Right renal cortex interstitium (tissue), 3 donors: ENCODE data around the gene NT5C3B. TPM values are rescaled to one million over a fixed set of nuclear protein-coding genes. Genes with fewer than 3 reads are reported as not detected.
"Not testable (repeated sequence)": the region's sequence is repeated elsewhere in the genome, so short reads cannot be mapped to it uniquely, and the experiment has no call there.

ENCODE experiments used
- DNase-seq, 3 donors: peaks; one replicate each; pipeline ENCODE4 v3.0.0-alpha.2; 2013; ENCODE audit warnings: low read depth in 3 of 3, low spot score in 2 of 3
- polyA plus RNA-seq, 3 donors: library from polyadenylated mRNA; unstranded; fragments of 120-200 nt; gene quantifications; one replicate each; pipeline ENCODE4 v1.2.1, GENCODE V29; 2013; ENCODE audit not compliant: insufficient read length in 3 of 3

Gene NT5C3B
- polyA plus RNA-seq, 3 donors, result 99.0 to 122 (median 108) TPM

DNA sequence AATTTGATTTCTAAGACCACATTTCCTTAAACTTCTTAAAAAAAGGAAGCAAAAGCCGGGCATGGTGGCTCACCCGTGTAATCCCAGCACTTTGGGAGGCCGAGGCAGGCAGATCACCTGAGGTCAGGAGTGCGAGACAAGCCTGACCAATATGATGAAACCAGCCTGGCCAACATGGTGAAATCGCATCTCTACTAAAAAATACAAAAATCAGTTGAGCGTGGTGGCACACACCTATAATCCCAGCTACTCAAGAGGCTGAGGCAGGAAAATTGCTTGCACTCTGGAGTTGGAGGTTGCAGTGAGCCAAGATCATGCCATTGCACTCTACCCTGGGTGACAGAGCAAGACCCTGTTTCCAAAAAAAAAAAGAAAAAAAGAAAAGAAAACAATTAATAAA is 4.7 kb upstream of the NT5C3B start:
- not testable (repeated sequence) for DNase-seq

DNA sequence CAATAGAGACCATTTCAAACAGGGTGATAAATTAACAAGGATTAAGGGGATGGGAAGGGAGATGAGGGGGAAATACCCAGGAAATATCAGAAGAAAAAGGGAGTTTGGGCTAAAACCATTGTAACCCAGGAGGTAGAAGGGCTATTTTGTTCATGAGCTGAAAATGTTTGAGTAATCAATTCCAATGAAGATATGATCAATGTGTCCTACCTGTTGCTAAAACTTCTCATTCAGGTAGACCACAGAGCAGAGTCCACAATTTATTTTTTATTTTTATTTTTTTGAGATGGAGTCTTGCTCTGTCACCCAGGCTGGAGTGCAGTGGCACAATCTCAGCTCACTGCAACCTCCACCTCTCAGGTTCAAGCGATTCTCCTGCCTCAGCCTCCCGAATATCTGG is 3.4 kb upstream of the NT5C3B start:
- not testable (repeated sequence) for DNase-seq

DNA sequence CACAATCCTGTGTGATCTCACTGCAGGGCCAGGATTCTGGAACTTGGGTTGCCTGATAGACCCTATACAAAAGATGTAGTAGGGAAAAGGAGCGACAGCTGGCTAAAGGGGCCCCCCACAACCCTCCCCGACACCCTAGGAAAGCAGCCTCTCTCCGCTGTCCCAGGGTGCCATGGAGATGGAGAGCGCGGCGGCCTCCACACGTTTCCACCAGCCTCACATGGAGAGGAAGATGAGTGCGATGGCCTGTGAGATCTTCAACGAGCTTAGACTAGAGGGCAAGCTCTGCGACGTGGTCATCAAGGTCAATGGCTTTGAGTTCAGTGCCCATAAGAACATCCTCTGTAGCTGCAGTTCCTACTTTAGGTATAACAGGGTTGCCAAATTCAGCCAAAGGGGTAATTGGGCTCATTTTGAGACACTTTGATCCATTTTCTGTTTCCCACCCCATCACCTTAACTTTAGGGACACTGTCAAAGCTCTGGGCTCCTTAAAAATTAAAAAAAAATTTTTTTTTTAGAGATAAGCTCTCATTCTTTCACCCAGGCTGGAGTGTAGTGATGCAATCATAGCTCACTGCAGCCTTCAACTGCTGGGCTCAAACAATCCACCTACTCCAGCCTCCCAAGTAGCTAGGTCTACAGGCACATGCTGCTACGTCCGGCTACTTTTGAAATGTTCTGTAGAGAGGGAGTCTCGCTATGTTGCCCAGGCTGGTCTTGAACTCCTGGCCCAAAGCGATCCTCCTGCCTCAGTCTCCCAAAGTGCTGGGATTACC is 1.9 kb upstream of the NT5C3B start, which contains the start of gene KLHL10:
KLHL10 (plus strand) TSS at position 65 of the 778 bp plus-strand sequence; CDS start at position 173, 108 bp downstream.
- DNase-seq, result no peak

DNA sequence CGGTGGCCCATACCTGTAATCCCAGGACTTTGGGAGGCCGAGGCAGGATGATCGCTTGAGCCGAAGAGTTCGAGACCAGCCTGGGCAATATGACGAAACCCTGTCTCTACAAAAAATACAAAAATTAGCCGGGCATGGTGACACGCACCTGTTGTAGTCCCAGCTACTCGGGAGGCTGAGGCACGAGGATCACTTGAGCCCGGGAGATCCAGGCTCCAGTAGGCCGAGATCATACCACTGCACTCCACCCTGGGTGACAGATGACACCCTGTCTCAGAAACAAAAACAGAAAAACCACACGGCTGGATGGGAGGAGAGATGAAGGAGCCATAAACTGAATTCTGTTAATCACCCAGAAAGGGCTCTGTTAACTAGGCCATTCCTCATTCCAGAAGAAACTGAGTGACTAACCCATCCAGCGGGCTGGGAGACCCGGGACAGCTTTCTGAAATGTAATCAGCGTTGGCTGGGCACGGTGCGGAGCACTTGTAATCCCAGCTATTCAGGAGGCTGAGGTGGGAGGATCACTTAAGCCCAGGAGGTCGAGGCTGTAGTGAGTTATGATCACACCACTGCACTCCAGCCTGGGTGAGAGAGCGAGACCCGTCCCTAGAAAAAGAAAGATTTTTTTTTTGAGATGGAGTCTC is 641 bp upstream of the NT5C3B start:
- no peak for DNase-seq

GRCh38 chr17:41835214-41835799 is 725 bp downstream of the NT5C3B start:
- DNase-seq, result no peak

DNA sequence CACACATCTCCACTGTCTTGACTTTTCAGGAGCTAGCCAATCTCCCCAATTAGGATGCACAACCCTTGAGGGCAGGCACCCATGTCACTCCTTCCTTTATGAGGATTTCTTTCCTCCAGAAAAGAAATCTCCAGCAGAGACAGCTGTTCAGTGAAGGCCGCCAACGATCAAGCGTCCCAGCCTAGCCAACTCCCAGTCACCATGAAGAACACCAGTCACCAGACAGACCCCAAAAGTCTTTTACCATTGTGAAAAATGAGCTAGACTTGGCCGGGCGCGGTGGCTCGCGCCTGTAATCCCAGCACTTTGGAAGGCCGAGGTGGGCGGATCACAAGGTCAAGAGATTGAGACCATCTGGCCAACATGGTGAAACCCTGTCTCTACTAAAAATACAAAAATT is 6.1 kb downstream of the NT5C3B start:
- DNase-seq, result not testable (repeated sequence)

- no peak for DNase-seq
Observed at GRCh38 chr17:41825175-41825845, 10.7 kb downstream of the NT5C3B start.

- DNase-seq, result no peak
Observed at GRCh38 chr17:41824086-41824485, 11.9 kb downstream of the NT5C3B start.

DNA sequence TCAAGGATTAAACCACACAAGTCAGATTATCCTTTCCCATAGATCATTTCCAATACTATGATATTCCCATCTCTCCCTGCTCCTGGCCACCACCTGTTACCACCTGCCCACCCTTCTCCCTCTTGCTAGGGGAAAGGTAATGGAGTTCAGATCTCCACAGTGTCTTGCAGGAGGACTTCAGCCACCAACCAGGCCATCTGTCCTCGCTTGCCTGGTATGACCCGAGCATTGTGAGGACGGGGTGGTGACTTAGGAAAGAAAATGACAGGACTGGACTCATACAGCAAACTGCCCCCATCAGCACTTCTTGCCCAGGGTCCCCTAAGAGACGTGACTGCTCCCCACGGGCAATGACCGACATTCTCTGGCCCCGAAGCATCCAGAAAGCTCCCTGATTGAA is 12.5 kb downstream of the NT5C3B start:
- DNase-seq, result no peak

DNA sequence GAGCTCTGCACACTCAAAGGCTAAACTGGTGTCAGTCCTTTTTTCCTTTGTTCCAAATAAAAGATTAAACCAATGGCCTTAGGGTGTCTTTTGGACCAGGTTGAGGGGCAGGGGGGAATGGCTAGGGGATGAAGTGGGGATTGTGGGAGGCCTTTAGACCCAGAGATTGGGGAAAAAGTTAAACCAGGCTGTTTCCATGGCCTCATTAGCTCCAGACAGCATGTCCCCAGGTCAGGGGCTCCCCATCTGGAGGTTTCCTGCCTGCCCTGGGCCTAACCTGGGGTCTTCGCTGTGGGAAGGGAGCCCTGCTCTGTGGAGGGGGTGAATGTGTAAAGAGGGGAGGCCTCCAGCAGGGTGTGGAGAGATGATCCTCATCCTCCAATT is 12.9 kb downstream of the NT5C3B start:
- no peak for DNase-seq

- no peak for DNase-seq
Observed at GRCh38 chr17:41822216-41823140, 13.6 kb downstream of the NT5C3B start.

DNA sequence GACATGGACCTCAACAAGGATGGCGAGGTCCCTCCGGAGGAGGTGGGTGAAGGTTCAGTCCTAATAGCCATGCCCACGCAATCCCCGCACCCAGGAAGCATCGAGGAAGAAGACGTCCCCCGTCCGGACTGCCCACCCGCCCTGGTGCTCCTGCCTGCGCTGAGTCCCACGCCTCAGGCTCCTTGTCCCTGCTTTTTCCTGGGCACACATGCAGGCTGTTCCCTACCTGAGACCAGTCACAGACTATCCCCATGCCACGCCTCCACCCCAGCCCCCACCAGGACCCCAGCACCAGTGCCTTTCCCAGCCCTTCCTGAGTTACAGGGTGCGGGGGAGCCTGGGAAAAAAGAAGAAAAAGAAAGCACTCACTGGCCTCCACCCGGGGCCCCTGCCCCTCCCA is 14.3 kb downstream of the NT5C3B start:
- DNase-seq, result no peak

DNA sequence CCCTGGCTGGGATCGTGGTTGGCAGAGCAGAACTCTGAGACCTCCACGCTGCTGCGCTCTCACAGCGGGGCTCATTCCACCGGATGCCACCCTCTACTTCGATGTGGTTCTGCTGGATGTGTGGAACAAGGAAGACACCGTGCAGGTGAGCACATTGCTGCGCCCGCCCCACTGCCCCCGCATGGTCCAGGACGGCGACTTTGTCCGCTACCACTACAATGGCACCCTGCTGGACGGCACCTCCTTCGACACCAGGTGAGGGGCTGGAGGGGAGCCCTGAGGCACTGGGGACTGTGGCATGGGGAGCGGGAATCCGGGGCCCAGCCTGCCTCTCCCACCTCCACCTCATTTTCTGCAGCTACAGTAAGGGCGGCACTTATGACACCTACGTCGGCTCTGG is 18.0 kb downstream of the NT5C3B start:
- DNase-seq, result no peak

DNA sequence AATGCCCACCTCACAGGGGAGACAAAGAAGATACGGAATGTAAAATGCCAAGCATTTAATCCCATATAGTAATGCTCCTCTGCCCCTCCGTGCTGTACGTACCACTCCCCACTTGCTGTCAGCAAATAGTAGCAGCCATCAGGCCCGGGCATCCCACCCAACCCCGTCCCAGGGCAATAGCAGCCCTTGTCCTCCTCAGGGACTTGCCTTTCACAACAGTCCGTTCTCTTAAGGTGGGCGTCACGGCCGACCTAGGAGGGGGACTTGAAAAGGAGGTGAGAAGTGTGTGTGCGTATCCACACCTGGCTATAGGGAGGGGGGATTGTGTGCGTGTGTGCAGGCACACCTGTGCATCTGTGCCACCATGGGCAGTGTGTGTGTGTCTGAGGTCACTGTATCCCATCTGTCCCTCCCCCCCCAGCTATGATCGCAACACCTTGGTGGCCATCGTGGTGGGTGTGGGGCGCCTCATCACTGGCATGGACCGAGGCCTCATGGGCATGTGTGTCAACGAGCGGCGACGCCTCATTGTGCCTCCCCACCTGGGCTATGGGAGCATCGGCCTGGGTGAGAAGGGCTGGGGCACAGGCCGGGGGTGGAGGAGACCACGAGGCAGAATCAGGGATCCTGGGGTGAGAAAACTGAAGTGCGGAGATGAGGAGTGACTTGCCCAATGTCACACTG is 19.3 kb downstream of the NT5C3B start:
- no peak for DNase-seq

- DNase-seq, result no peak
Observed at GRCh38 chr17:41814195-41814594, 21.8 kb downstream of the NT5C3B start.

GRCh38 chr17:41813699-41814124 is 22.3 kb downstream of the NT5C3B start:
- DNase-seq, result no peak

DNA sequence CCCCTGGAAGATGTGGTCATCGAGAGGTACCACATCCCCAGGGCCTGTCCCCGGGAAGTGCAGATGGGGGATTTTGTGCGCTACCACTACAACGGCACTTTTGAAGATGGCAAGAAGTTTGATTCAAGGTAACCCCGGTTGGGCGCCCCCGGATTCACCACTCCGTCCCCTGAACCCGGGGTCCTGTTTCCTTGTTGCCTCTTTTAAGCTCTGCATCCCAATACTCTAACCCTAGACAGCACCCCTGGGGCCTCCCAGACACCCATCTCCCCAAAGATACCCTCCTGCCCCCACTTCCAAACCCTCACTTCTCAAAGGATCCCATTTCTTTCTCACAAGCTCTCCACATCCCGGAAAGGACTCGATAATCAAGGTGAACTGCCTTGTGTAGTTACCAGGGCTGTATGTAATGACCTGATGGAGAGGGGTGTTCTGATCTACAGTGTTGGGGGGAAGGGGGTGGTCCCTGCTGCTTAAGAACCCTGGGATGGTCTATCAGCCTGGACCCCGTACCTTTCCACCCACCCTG is 22.8 kb downstream of the NT5C3B start:
- no peak for DNase-seq

DNA sequence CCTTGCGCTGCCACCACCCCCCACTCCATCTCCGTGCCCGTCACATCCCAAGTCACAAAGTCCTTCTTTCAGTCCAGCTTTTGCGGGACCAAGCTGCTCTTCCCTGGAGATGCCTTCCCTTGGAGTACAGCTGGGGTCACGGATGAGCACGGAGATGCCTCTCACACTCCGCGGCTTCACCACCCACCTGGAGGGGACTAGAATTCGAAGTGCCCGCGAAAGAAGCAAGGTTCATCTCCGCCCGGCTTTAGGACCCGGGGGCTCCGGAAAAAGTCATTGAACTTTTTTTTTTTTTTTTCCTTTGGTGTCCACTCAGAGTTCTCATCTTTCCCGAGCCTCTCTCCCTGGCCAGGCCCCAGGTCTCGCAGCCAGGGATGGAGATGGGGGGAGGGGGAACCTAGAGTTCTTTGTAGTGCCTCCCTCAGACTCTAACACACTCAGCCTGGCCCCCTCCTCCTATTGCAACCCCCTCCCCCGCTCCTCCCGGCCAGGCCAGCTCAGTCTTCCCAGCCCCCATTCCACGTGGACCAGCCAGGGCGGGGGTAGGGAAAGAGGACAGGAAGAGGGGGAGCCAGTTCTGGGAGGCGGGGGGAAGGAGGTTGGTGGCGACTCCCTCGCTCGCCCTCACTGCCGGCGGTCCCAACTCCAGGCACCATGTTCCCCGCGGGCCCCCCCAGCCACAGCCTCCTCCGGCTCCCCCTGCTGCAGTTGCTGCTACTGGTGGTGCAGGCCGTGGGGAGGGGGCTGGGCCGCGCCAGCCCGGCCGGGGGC is 23.5 kb downstream of the NT5C3B start, which contains the start of gene FKBP10:
FKBP10 (plus strand) TSS at position 624 of the 771 bp plus-strand sequence; CDS start at position 655, 31 bp downstream.
- peak in 2 of 3 donors; percentile 84 to 87 for DNase-seq
